Chondrocyte (in vitro differentiated cells): ENCODE results near the gene MYOZ3. TPM values are rescaled to one million over a fixed set of nuclear protein-coding genes. Genes with fewer than 3 reads are reported as not detected.
A peak's percentile ranks its signal among the peaks of the same experiment; 100 is the strongest.

Experiments used
- DNase-seq: peaks from one replicate; pipeline ENCODE4 v3.0.0; 2021; ENCODE audit warnings: mixed read lengths, low spot score
- H3K27ac Mint-ChIP-seq: one replicate; pipeline ENCODE4 v1.8.0; 2021; ENCODE audit warnings: mild to moderate bottlenecking, moderate library complexity, mixed read lengths; ENCODE audit not compliant: unreplicated experiment
- H3K27me3 Mint-ChIP-seq: 2 replicates; pipeline ENCODE4 v1.8.0; 2021; ENCODE audit warnings: low read depth, mixed read lengths
- H3K36me3 Mint-ChIP-seq: 2 replicates; pipeline ENCODE4 v1.8.0; 2021; ENCODE audit warnings: low read depth, mixed read lengths
- H3K4me1 Mint-ChIP-seq: 2 replicates; pipeline ENCODE4 v1.8.0; 2021; ENCODE audit warnings: low read depth, mild to moderate bottlenecking, mixed read lengths
- H3K4me3 Mint-ChIP-seq: one replicate; pipeline ENCODE4 v1.8.0; 2021; ENCODE audit warnings: mild to moderate bottlenecking, moderate library complexity, mixed read lengths; ENCODE audit not compliant: unreplicated experiment
- H3K9me3 Mint-ChIP-seq: 2 replicates; pipeline ENCODE4 v1.8.0; 2021; ENCODE audit warnings: low read depth, mixed read lengths
- CTCF ChIP-seq: fragments of 200-600 bp; sonication (generic); IDR thresholded peaks from 2 replicates; pipeline ENCODE4 v1.5.0; 2021; ENCODE audit warnings: antibody characterized with exemption, mild to moderate bottlenecking, moderate library complexity
- total RNA-seq: library from RNA; stranded (reverse); gene quantifications from 3 replicates; pipeline ENCODE4 v1.2.1, GENCODE V29; 2021

MYOZ3 gene
- total RNA-seq, 1 donor from 2014 or later: 2.0 TPM

GRCh38 chr5:150638053-150638444, 23.0 kb upstream of the MYOZ3 start:
- peaks cover 92% of the 10 kb centered on the region for H3K4me1 Mint-ChIP-seq
- H3K27me3 Mint-ChIP-seq: no peaks in the 10 kb centered on the region
- TF ChIP-seq CTCF: no peak
- no peak overlapping the region for H3K4me3 Mint-ChIP-seq
- no peak for DNase-seq
- H3K27ac Mint-ChIP-seq: peak overlapping the region; percentile 93
- H3K36me3 Mint-ChIP-seq: peaks cover 3% of the 10 kb centered on the region
- no peaks in the 10 kb centered on the region for H3K9me3 Mint-ChIP-seq

- no peaks in the 10 kb centered on the region for H3K9me3 Mint-ChIP-seq
- no peaks in the 10 kb centered on the region for H3K27me3 Mint-ChIP-seq
- peaks cover 91% of the 10 kb centered on the region for H3K4me1 Mint-ChIP-seq
- H3K36me3 Mint-ChIP-seq: peaks cover 5% of the 10 kb centered on the region
- H3K27ac Mint-ChIP-seq: peak overlapping the region; percentile 95
- H3K4me3 Mint-ChIP-seq: peak overlapping the region; percentile 5
- no peak for DNase-seq
- no peak for TF ChIP-seq CTCF
These were observed 22.3 kb upstream of the MYOZ3 start for GRCh38 chr5:150638488-150639376.

DNA sequence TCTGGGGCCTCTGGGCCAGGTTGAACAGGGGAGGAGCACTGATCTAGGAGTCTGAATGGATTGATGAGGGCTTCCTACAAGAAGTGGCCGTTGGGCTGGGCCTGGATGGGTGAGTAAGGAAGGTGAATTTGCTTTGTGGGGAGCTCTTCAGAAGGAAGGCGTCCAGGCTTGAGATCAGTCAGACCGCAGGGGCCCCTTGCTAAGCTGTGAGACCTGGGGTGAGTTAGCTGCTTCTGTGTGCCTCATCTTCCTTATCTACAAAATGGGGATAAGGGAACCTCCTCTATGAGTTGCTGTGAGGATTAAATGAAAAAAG, 21.7 kb upstream of the MYOZ3 start:
- TF ChIP-seq CTCF: no peak
- peaks cover 4% of the 10 kb centered on the region for H3K36me3 Mint-ChIP-seq
- DNase-seq: no peak
- peak overlapping the region; percentile 5 for H3K4me3 Mint-ChIP-seq
- H3K27ac Mint-ChIP-seq: peak overlapping the region; percentile 95
- H3K27me3 Mint-ChIP-seq: no peaks in the 10 kb centered on the region
- no peaks in the 10 kb centered on the region for H3K9me3 Mint-ChIP-seq
- H3K4me1 Mint-ChIP-seq: peaks cover 97% of the 10 kb centered on the region

GRCh38 chr5:150639751-150640150, 21.3 kb upstream of the MYOZ3 start:
- no peaks in the 10 kb centered on the region for H3K9me3 Mint-ChIP-seq
- H3K36me3 Mint-ChIP-seq: peaks cover 4% of the 10 kb centered on the region
- no peak for TF ChIP-seq CTCF
- peaks cover 98% of the 10 kb centered on the region for H3K4me1 Mint-ChIP-seq
- no peaks in the 10 kb centered on the region for H3K27me3 Mint-ChIP-seq
- peak overlapping the region; percentile 89 for H3K4me3 Mint-ChIP-seq
- DNase-seq: no peak
- peak overlapping the region; percentile 95 for H3K27ac Mint-ChIP-seq

- no peaks in the 10 kb centered on the region for H3K27me3 Mint-ChIP-seq
- peaks cover 4% of the 10 kb centered on the region for H3K36me3 Mint-ChIP-seq
- H3K4me1 Mint-ChIP-seq: peaks cover 99% of the 10 kb centered on the region
- peak; percentile 38 for TF ChIP-seq CTCF
- peak within 1 kb of the TSS; percentile 89 for H3K4me3 Mint-ChIP-seq
- no peak for DNase-seq
- peak within 1 kb of the TSS; percentile 95 for H3K27ac Mint-ChIP-seq
- H3K9me3 Mint-ChIP-seq: no peaks in the 10 kb centered on the region
These were observed 20.6 kb upstream of the MYOZ3 start, which contains the start of gene SYNPO for GRCh38 chr5:150640311-150641005. Gene SYNPO, plus strand, starts transcription at chr5:150640660. Its CDS starts 7,616 bp downstream, at chr5:150648276.
